HG03045 (cell line): ENCODE data around the gene AMOTL1.

Experiments used
- ATAC-seq: cut with Tn5 transposase; IDR thresholded peaks from one replicate; pipeline ENCODE4 v1.9.1; 2021; ENCODE audit warnings: mild to moderate bottlenecking, moderate library complexity; ENCODE audit not compliant: unreplicated experiment

AMOTL1 gene, protein sequence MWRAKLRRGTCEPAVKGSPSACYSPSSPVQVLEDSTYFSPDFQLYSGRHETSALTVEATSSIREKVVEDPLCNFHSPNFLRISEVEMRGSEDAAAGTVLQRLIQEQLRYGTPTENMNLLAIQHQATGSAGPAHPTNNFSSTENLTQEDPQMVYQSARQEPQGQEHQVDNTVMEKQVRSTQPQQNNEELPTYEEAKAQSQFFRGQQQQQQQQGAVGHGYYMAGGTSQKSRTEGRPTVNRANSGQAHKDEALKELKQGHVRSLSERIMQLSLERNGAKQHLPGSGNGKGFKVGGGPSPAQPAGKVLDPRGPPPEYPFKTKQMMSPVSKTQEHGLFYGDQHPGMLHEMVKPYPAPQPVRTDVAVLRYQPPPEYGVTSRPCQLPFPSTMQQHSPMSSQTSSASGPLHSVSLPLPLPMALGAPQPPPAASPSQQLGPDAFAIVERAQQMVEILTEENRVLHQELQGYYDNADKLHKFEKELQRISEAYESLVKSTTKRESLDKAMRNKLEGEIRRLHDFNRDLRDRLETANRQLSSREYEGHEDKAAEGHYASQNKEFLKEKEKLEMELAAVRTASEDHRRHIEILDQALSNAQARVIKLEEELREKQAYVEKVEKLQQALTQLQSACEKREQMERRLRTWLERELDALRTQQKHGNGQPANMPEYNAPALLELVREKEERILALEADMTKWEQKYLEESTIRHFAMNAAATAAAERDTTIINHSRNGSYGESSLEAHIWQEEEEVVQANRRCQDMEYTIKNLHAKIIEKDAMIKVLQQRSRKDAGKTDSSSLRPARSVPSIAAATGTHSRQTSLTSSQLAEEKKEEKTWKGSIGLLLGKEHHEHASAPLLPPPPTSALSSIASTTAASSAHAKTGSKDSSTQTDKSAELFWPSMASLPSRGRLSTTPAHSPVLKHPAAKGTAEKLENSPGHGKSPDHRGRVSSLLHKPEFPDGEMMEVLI

DNA sequence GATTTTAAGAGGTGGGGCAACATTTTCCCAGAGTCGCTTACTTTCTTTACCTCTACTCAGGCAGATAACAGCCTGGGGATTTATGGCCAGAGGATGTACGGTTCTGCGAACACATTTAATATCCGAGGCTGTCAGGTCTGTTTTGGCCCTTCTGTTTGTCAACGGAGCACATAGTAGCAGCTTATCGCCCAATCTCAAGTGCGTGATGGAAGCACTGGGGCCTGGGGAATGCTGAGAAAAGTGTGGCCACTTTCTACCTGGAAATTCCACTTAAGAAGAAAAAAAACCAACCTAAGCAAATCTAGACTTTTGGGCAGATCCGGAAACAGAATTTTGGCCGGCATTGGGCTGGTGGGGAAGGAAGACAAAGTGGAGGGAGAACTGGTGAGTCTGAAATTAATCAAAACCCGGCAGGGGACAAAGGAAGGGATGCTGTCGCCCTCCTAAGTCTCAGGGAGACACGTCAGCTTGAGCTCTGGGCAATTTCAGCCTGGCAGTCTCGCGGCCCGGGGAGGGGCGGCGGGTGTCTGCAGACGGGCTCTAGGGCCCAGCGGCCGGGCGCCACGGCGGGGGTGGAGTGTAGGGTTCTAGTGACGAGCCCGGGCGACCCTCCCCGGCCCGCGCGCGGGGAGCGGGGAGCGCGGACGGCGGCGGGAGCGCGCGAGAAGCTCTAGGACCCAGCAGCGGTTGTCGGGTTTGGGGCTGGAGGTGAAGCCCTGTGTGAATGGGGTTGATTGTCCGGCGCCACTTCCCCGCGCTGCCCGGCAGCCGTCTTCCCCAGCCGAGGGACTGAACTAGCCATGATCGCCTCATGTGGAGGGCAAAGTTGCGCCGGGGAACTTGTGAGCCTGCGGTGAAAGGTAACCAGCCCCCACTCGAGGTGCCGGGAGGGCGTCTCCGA lies at the start of gene AMOTL1:
Gene AMOTL1, plus strand, starts transcription at position 656 of the 901 bp plus-strand sequence. Its CDS starts 156 bp downstream, at position 812.
- no peak for ATAC-seq

DNA sequence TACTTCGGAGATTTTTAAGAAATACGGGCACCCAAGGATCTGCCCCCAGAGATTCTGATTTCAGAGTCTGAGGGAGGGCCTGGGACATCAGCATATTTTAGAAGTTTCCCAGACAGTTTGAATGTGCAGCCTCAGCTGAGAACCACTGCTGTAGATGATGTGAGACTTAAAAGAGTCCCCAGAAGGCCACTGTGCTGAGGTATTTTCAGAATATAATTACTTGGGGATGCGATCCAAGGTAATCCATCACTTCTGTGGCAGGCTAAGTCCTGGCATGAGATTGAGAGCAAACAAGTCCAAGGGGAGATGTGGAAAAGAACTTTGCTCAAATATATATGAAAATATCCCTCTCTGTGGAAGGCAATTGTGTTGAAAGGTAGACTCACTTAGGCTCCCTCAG lies 48.3 kb upstream of the AMOTL1 start:
- ATAC-seq, result no peak

DNA sequence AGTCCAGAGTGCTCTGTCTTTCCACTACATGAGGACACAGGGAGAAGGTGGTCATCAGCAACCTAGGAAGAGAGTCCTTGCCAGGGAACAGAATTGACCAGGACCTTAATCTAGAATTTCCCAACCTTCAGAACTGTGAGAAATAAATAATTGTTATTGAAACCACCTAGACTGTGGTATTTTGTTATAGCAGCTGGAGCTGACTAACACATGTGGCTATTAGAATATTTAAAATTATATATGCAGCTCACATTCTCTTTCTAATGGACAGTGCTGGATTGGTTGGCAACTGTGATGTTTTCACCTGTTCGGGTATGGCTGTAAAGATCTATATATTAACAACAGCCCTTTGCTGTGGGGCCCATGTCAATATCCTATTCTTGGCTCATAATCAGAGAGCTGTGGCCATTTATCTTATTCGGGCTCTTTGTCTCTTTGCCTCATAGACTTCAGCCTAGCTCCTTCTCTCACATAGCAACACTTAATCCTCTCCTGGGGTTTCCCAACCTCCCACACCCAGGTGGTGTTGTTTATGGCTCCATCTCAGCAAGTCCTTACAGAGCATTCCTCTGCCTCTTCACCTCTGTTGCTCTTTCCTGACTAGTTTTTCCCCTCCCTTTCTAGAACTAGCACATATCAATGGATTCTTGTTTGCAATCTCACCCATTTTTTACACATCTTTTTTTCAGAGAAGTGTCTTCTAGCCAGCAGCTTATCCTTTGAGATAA lies 46.4 kb upstream of the AMOTL1 start:
- ATAC-seq, result no peak

DNA sequence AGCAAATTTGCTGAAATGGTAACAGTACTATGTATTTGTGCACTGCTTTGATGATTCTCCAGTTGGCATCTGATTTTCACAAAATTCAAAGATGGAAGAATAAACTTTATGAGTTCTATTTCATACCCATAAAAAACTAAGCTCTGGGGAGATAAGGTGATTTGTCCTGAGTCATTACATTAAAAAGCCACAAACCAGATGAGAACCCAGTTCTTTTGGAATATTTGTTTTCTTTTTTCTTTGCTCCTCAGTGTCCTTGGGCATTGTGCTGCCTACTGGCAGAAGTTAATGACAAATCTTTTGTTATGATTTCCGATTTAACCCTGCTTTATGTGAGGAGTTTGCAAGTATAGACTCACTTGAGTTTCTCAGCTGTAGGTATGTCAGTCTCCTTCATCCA lies 45.4 kb upstream of the AMOTL1 start:
- no peak for ATAC-seq

DNA sequence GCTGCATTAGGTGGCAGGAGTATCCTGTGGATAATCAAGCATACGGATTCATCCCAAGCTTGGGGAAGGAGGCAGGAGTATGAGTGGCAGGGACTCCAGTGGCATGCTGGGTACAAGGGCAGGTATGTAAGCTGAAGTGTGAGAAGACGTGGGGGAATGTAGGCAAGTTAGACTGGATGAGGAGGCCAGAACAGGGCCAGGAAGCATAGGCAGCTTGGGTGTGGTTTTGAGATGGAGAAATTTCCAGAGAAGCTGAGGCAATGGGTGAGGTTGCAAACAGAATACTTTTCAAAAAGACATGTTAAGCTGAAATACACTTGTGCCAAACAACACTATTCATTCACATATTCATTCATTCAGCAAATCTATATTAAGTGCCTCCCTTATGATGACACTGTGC lies 43.1 kb upstream of the AMOTL1 start:
- no peak for ATAC-seq

DNA sequence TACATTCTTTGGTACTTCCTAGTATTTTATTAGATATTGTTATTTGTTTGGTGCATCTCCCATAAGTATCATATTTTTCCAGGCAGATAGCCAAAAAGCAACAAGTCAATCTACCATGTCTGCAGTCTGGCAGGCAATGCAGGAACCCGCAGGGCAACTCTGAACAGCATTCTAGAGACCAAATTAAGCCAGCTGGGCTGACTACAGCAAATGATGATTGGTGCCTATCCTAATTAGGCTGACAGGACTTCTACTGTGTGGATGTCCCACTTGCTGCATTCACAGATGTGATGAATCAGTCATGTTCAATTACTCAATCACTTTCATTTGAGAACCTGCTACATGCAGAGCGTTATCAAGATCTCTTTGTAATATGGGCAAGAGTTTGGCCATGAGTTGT lies 40.3 kb upstream of the AMOTL1 start:
- no peak for ATAC-seq

DNA sequence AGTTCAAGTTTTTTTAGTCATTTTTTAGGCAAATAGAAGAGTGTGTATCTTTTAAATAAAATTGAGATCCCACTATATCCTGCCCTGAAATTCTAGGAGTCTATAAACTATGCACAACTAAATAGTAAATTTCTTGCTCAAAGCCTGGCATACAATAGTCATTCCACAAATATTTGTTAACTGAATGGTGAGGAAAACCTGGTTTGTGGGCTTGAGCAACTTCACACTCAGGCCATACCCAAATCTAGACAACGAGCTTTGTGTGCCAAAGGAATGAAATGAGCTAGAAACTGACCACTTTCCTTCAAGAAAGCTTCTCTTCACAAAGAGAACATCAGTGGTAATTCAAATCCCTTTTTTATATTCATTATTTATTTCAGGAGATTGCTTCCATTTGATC lies 39.6 kb upstream of the AMOTL1 start:
- no peak for ATAC-seq

DNA sequence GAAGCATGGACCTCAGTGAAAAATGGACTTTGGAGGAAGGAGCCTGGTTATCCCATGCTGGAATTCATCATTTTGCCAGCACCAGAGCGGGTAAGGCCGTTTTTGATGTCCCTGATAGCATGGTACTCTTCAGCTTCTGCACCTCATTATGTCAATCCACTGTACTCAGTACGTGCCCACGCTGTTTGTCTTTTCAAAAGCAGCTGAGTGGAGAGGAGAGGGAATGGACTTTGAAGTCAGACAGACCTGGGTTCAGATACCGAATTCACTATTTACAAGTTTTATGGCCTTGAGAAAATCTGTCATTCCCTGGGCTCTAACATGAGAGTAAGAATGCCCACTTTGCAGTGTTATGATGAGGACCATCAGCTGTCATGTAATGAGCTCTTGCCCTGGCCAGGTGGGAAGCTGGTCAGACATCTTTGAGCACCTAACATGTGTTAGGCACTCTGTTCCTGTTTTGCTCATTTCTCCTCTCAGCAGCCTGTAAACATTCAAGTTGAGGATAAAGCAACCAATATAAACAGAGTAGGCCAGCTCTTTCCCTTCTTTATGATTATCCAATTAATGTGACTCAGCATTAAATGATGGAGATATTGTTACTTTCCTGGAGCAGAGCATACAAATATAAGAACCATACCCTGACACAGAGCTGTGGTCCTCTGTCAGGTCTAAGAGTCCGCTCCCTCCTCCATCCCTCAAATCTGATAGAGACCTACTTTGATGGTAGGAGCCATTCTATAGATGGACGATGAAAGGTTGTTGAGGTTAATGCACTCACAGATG lies 39.0 kb upstream of the AMOTL1 start:
- no peak for ATAC-seq

DNA sequence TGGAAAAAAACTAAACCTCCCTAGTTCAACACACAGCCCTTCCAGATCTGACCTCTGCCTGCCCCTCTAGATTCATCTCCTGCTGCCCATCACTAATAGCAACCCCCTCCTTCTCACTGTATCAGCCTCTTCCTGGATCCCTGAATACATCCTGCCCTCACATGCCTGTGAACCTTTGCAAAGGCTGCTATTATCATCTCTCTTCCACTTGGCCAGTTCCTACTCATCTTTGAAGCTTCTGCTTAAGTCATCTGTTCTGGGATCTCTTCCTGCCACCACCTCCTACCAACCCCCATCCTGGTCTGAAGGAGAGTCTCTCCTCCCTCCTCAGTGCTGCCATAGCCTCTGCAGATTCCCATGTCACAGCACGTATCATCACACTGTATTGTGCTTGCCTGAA lies 38.0 kb upstream of the AMOTL1 start:
- no peak for ATAC-seq

DNA sequence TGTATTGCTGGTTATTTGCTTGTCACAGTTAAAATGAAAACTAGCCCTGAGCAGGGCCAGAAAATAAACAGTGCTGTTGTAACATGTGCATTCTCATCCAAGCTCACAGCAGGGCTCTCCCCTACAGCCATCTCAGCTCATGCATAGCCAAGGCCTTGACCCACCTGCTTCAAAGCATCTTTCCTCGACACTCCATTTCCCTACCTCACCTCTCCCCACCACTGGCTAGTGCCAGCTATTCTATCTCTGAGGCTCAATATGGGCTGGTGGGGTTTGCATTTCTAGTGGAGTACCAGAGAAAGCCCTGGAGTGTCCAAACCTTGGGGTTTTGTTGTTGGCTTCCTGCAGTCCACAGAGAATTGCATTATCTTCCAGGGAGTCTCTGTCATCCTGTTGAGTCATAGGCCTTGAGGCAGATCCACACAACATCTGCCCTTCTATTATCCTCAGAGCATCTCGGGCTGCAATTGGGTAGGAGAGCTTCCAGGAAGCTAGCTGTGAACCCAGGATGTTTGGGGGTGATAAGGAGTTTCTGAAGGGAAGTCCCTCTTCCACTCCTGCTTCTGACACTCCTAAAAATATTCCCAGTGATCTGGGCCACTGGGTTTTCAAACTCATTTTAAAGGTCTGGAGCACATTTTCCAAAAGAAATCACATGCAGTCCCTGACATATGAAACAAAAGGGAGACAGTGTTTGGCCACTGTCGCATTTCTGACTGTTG lies 36.1 kb upstream of the AMOTL1 start:
- no peak for ATAC-seq

DNA sequence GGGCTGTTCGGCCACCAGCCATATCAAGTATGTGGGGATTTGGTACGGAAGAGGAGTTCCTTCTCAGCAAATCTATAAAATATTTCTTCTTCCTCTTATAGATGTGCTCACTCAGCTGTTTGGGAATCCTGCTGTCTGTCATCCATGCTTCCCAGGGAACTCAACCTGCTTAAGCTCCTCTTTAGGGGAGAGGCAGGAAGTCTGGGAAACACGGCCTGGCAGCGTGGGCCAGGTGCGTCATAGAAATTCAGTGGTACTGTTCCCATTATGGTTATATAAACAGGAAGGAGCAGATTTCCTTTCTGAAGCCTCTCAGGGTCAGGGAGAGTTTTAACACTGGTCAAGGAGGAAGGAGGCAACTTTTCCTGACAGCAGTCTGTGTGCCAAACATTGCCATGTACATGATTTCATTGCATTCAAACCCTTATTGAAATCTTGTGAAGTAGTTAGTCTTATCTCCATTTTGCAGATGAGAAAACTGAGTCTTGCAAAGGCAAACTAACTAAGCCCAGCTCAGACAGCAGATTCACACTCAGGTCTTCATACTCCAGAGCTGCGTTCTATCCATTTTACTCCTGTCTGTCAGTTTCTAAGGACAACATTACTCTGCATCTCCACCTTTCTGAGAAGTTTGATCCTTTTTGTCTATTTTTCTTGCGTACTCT lies 35.4 kb upstream of the AMOTL1 start:
- no peak for ATAC-seq

DNA sequence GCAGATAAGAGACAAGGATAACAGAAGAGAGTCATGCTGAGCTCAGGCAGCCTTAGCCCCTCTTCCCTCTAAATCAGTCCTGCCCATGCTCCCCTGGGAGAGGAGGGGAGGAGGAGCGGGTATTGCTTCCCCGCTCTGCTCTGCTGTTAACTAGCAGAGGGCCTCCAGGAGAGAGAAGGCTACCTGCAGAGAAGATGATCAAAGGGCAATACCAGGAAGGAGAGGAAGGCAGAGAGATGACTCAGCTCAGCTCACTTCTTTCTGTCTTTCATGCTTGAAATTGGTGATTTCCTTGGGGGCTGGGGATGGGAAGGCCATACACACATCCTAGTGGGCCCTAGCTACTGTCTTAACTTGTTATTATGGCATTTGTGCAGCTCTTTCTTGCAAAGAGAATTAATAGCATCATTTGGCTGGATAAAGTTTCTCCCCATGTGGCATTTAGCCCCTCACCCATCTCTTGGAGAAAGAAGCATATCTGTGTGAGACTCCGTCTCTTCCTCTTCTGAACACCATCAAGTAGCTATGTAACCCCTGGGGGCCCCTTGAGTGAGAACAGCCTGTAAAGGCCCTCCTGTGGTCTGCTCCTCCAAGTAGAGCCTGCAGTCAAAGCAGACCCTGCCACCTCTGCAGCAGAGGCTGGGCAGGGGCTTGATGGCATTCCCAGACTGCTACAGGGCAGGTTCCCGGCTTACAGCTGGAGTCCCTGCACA lies 33.4 kb upstream of the AMOTL1 start:
- no peak for ATAC-seq

DNA sequence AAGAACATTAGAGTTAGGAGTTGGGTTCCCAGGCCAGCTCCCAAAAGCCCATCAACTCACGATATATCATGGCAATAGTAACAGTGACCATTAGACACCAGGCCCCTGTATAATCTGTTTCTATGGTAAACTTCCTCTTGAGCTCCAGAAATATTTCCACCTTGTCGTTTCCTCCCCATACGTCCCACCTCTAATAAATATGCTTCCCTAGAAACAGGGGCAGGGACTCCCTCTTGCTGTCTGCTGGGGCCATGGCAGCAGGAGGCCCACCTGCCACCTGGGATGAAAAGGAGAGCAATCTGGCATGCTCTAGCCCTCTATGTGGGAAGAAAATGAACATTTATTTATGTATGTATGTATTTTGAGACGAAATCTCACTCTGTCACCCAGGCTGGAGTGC lies 32.2 kb upstream of the AMOTL1 start:
- ATAC-seq, result no peak

DNA sequence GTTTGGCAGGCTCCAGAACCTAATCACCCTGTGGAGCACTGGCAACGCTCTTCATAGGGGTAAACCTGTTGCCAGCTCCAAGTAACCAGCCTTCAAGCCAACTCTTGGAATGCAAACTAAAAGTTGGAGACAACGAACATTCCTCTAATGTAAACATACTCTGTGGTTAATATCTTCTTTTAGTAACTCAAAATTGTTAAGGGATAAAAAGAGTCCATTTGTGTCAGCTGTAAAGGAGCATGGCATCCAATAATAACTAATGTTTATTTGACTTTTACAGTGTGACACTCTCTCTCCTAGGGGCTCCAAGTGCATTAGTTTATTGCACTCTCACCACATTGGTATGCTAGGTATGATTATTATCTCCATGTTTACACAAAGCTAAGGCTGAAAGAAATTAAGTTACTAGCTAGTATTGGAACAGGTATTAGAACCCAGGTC lies 31.0 kb upstream of the AMOTL1 start:
- no peak for ATAC-seq

DNA sequence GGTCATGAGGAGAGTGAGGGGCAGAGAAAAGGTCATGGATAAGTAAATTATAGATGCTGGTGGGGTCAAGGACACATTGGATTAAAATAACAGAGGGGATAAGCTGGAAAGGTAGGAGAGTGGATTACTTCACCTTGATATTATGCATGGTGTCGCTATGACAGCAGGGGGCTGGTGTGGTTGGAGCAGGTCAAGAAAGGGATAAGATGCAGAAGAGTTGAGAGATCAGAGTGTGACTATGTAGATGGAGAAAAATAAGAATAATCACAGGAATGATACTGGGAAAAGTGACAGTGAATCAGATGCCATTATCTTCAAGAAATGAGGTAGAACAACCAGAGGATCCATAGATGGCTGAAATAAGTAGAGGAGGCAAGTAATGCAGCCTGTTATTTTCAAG lies 29.4 kb upstream of the AMOTL1 start:
- ATAC-seq, result no peak

DNA sequence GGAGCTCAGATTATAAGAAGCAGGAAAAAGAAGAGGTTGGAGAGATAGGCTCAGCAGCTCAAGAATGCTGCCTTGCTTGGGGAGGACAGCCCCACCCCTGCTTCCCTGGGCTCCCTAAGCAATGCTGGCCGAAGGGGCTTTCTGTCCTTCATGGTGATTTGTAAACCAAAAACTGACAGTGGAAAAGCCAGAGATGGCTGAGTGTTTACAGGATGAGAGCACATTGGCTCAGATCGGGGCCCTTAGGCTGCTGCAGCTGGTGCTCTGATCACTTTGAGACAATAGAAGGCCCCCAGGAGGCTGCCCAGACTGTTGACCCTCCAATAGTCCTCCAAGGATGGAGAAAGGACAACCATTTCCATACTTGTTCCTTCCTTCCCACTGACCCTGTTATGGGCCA lies 28.8 kb upstream of the AMOTL1 start:
- no peak for ATAC-seq
